HG02852 (cell line): ENCODE results near the gene ARSK.
"Not testable (repeated sequence)": the region's sequence is repeated elsewhere in the genome, so short reads cannot be mapped to it uniquely, and the experiment has no call there.

Source experiments
- ATAC-seq: cut with Tn5 transposase; IDR thresholded peaks from one replicate; pipeline ENCODE4 v1.9.1; 2021; ENCODE audit warnings: mild to moderate bottlenecking, moderate library complexity; ENCODE audit not compliant: unreplicated experiment

Gene ARSK

GRCh38 chr5:95646226-95646568, 91.3 kb downstream of the ARSK start:
- ATAC-seq: not testable (repeated sequence)

GRCh38 chr5:95646569-95647431, 91.9 kb downstream of the ARSK start, which contains the start of gene RFESD:
Gene RFESD (plus strand): TSS chr5:95646777. CDS start chr5:95652272, 5,495 bp downstream.
- ATAC-seq: peak; percentile 96

- ATAC-seq: no peak
These were observed 93.3 kb downstream of the ARSK start for GRCh38 chr5:95647886-95648860.

GRCh38 chr5:95649274-95649673, 94.4 kb downstream of the ARSK start:
- no peak for ATAC-seq

- no peak for ATAC-seq
These were observed 95.1 kb downstream of the ARSK start for GRCh38 chr5:95649842-95650620.

- no peak for ATAC-seq
These were observed 97.9 kb downstream of the ARSK start for GRCh38 chr5:95652849-95653248.

- ATAC-seq: no peak
These were observed 99.3 kb downstream of the ARSK start for GRCh38 chr5:95654196-95654595.
